SU-DHL-6 (cell line): ENCODE data around the gene HNRNPUL1.

ENCODE experiments used
- EZH2phosphoT487 ChIP-seq: fragments of 200-600 bp; sonication (generic), shearing (Covaris generic); conservative IDR thresholded peaks from 2 replicates; pipeline ENCODE4 v1.6.1; 2018; ENCODE audit warnings: mild to moderate bottlenecking, antibody characterized with exemption, low read length, moderate library complexity, mixed read lengths
- TF ChIP-seq, protein P1 (sequence below): fragments of 200-600 bp; sonication (generic); IDR thresholded peaks from one replicate; pipeline ENCODE4 v1.5.1; 2017; ENCODE audit warnings: antibody characterized with exemption, mild to moderate bottlenecking, low read length, moderate library complexity; ENCODE audit not compliant: insufficient read depth, poor library complexity, severe bottlenecking

DNA sequence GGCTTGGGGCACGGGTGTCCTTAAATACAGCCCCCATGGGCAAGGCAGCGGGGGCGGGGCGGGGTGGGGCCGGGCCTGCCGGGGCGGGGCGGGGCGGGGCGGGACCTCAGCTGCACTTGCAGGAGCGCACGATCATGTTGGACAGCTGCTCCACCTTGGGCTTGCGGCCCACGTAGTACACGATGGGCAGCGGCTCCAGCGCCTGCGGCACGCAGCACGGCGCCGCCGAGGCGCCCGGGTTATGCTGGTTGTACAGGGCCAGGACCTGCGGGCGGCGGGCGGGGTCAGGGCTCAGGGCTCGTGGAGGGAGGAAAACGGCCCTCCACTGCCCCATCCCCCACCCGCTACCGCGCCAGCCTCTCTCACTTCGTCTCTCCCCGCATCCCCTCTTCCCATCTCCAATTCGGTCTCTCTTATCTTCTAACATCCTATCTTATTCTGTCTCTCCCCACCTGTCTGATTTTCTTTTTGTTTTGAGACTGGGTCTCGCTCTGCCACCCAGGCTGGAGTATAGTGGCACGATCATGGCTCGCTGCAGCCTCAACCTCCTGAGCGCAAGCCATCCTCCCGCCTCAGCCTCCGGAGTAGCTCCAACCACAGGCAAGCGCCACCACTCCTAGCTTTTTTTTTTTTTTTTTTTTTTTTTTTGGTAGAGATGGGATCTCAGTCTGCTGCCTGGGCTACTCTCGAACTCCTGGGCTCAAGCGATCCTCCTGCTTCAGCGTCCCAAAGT, 66.9 kb downstream of the HNRNPUL1 start:
- TF ChIP-seq, protein P1, sequence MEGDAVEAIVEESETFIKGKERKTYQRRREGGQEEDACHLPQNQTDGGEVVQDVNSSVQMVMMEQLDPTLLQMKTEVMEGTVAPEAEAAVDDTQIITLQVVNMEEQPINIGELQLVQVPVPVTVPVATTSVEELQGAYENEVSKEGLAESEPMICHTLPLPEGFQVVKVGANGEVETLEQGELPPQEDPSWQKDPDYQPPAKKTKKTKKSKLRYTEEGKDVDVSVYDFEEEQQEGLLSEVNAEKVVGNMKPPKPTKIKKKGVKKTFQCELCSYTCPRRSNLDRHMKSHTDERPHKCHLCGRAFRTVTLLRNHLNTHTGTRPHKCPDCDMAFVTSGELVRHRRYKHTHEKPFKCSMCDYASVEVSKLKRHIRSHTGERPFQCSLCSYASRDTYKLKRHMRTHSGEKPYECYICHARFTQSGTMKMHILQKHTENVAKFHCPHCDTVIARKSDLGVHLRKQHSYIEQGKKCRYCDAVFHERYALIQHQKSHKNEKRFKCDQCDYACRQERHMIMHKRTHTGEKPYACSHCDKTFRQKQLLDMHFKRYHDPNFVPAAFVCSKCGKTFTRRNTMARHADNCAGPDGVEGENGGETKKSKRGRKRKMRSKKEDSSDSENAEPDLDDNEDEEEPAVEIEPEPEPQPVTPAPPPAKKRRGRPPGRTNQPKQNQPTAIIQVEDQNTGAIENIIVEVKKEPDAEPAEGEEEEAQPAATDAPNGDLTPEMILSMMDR: no peak
- no peak for TF ChIP-seq EZH2phosphoT487
